Stomach (tissue), 9 donors: Measurements from ENCODE around the gene MGAT5. TPM values are rescaled to one million over a fixed set of nuclear protein-coding genes. Genes with fewer than 3 reads are reported as not detected.

Experiments used
- DNase-seq, 2 donors: peaks; one replicate each; pipeline versions ENCODE4 v3.0.0 to v3.0.0-alpha.2; 2013 to 2019
- H3K27ac ChIP-seq, 5 donors: fragments of 200-600 bp in 4 of 5; sonication (generic) in 4 of 5; one replicate each; pipeline ENCODE4 v1.5.1; 2013 to 2019; ENCODE audit warnings: mild to moderate bottlenecking in 1 of 5, moderate library complexity in 1 of 5
- H3K27me3 ChIP-seq, 3 donors: fragments of 200-600 bp; sonication (generic); one replicate each; pipeline ENCODE4 v1.5.1; 2017 to 2019; ENCODE audit warnings: mixed run types in 1 of 3
- H3K36me3 ChIP-seq, 4 donors: fragments of 200-600 bp; sonication (generic); 1 replicate in 3 of 4; 2 replicates in 1 of 4; pipeline ENCODE4 v1.5.1; 2016 to 2019
- H3K4me1 ChIP-seq, 4 donors: fragments of 200-600 bp; sonication (generic); one replicate each; pipeline ENCODE4 v1.5.1; 2016 to 2019
- H3K4me3 ChIP-seq, 4 donors: fragments of 200-600 bp; sonication (generic) in 3 of 4; one replicate each; pipeline ENCODE4 v1.5.1; 2016 to 2019; ENCODE audit warnings: mild to moderate bottlenecking in 1 of 4
- H3K9me3 ChIP-seq, 4 donors: fragments of 200-600 bp; sonication (generic); one replicate each; pipeline ENCODE4 v1.5.1; 2016 to 2019
- CTCF ChIP-seq, 7 experiments: fragments of 450-650 bp in 4 of 7; fragments of 200-600 bp in 3 of 7; sonication (generic) in 3 of 7; IDR thresholded peaks; one replicate each; pipeline ENCODE4 v1.5.1; 2016 to 2019; ENCODE audit warnings: antibody characterized with exemption in 7 of 7, control low read depth in 2 of 7, mild to moderate bottlenecking in 1 of 7
- EP300 ChIP-seq: sonication (generic); formaldehyde crosslinking; IDR thresholded peaks from one replicate; pipeline ENCODE4 v1.6.1; 2017; ENCODE audit warnings: antibody characterized with exemption
- POLR2A ChIP-seq, 4 donors: fragments of 450-650 bp; IDR thresholded peaks; one replicate each; pipeline ENCODE4 v1.6.1; 2016; ENCODE audit warnings: antibody characterized with exemption in 4 of 4, control low read depth in 2 of 4, mild to moderate bottlenecking in 1 of 4, moderate library complexity in 1 of 4
- POLR2AphosphoS5 ChIP-seq, 3 donors: sonication (generic); formaldehyde crosslinking; IDR thresholded peaks; one replicate each; pipeline ENCODE4 v1.6.1; 2016; ENCODE audit warnings: antibody characterized with exemption in 3 of 3
- WGBS, 5 donors: extraction: QIAGEN DNeasy Blood & Tissue Kit in 3 of 5; methylation state at CpG; one replicate each; pipeline versions ENCODE4 v1.1.5 to v1.1.7; 2013 to 2018; 5-methylcytosine and 5-hydroxymethylcytosine counted together
- intact Hi-C: fragments of 100-400 bp; cut with DNase I; formaldehyde crosslinking; loops from one replicate; pipeline ENCODE4 v1.15.1; 2023; ENCODE audit warnings: low total_unique reads
- polyA plus RNA-seq, 3 donors: library from polyadenylated mRNA; stranded (reverse); fragments of 200-250 nt; gene quantifications; one replicate each; pipeline ENCODE4 v1.2.3, GENCODE V29; 2013
- total RNA-seq, 5 donors: library from RNA; depleted of rRNA; stranded (reverse); fragments of >200 nt; gene quantifications; one replicate each; pipeline versions ENCODE4 v1.1.0 to v1.2.3, GENCODE V29; 2014 to 2016
- donor health status: healthy with polysubstance abuse.
- donor health status: Bipolar disorder and iron deficiency.
- donor health status: healthy.

Gene MGAT5
- total and polyA plus RNA-seq, 8 donors: 3.9 to 125 (median 46.0) TPM

GRCh38 chr2:134247679-134248078, 6.2 kb upstream of the MGAT5 start:
- no peak for DNase-seq
- intact Hi-C loops: loop anchor here (10.0 kb wide), 1 partner anchor 123 kb away; no protein-coding TSS in a partner anchor
- Histone ChIP-seq H3K9me3 (no peaks in the 10 kb centered on the region), H3K36me3 (no peaks in the 10 kb centered on the region), H3K27ac (no peak overlapping the region), H3K4me1 (peaks cover 16 to 92% (median 45%) of the 10 kb centered on the region in 4 donors), H3K27me3 (no peaks in the 10 kb centered on the region), H3K4me3 (no peak overlapping the region)
- TF ChIP-seq POLR2A (IDR thresholded peaks at IDR 0.05) (no peak), EP300 (no peak), POLR2AphosphoS5 (IDR thresholded peaks at IDR 0.05) (no peak), CTCF (IDR thresholded peaks at IDR 0.05) (no peak)
- 67 to 88% (median 84%) methylated on average over 1 of the region's 1 CpG for WGBS, 5 donors

GRCh38 chr2:134248913-134249312, 5.0 kb upstream of the MGAT5 start:
- WGBS, 5 donors: 86 to 94% (median 91%) methylated on average over 2 of the region's 2 CpGs
- intact Hi-C loops: loop anchor here (10.0 kb wide), 1 partner anchor 124 kb away; no protein-coding TSS in a partner anchor
- no peak overlapping the region for H3K27ac ChIP-seq
- no peaks in the 10 kb centered on the region for H3K9me3 ChIP-seq
- H3K4me3 ChIP-seq: no peak overlapping the region
- DNase-seq: no peak
- H3K36me3 ChIP-seq: no peaks in the 10 kb centered on the region
- no peak for TF ChIP-seq EP300
- H3K4me1 ChIP-seq: peaks cover 26 to 95% (median 48%) of the 10 kb centered on the region in 4 donors
- H3K27me3 ChIP-seq: no peaks in the 10 kb centered on the region

GRCh38 chr2:134249755-134250154, 4.1 kb upstream of the MGAT5 start:
- H3K9me3 ChIP-seq: no peaks in the 10 kb centered on the region
- peaks cover 26 to 95% (median 48%) of the 10 kb centered on the region in 4 donors for H3K4me1 ChIP-seq
- intact Hi-C loops: loop anchor here (10.0 kb wide), 1 partner anchor 125 kb away; no protein-coding TSS in a partner anchor
- no peak for DNase-seq
- no peak overlapping the region for H3K4me3 ChIP-seq
- H3K27me3 ChIP-seq: no peaks in the 10 kb centered on the region
- 80 to 95% (median 83%) methylated on average over 2 of the region's 2 CpGs for WGBS, 5 donors
- no peak overlapping the region for H3K27ac ChIP-seq
- peaks cover 0 to 7% (median 6%) of the 10 kb centered on the region in 4 donors for H3K36me3 ChIP-seq
- TF ChIP-seq CTCF (IDR thresholded peaks at IDR 0.05) (no peak), EP300 (no peak), POLR2A (IDR thresholded peaks at IDR 0.05) (no peak), POLR2AphosphoS5 (IDR thresholded peaks at IDR 0.05) (no peak)

- H3K27me3 ChIP-seq: no peaks in the 10 kb centered on the region
- no peak for DNase-seq
- 90 to 92% (median 92%) methylated on average over 8 of the region's 8 CpGs for WGBS, 5 donors
- intact Hi-C loops: no loop called here
- H3K4me3 ChIP-seq: no peak overlapping the region
- peaks cover 0 to 8% (median 7%) of the 10 kb centered on the region in 4 donors for H3K36me3 ChIP-seq
- no peak overlapping the region for H3K27ac ChIP-seq
- peaks cover 17 to 87% (median 37%) of the 10 kb centered on the region in 4 donors for H3K4me1 ChIP-seq
- no peaks in the 10 kb centered on the region for H3K9me3 ChIP-seq
- no peak for TF ChIP-seq CTCF (IDR thresholded peaks at IDR 0.05)
- no peak for TF ChIP-seq POLR2A (IDR thresholded peaks at IDR 0.05)
- no peak for TF ChIP-seq POLR2AphosphoS5 (IDR thresholded peaks at IDR 0.05)
- no peak for TF ChIP-seq EP300
Observed at GRCh38 chr2:134250840-134251461, 2.9 kb upstream of the MGAT5 start.
